Stimulated activated CD8-positive, alpha-beta memory T cell treated with anti-CD3 and anti-CD28 coated beads, Interleukin-15, amount 100 ng/mL, for 1 hour (primary cell): ENCODE results near the gene TCHHL1.

Experiments
- DNase-seq: peaks from one replicate; pipeline ENCODE4 v3.0.0-alpha.2; 2020; ENCODE audit warnings: low read depth

Gene TCHHL1

GRCh38 chr1:152089014-152089674 is at the start of gene TCHHL1:
Gene TCHHL1 (minus strand): TSS chr1:152089064. CDS start chr1:152088143, 921 bp downstream.
- DNase-seq = no peak

GRCh38 chr1:152137215-152137614 is 48.4 kb upstream of the TCHHL1 start:
- DNase-seq = no peak

GRCh38 chr1:152130186-152130585 is 41.3 kb upstream of the TCHHL1 start:
- DNase-seq = no peak

- no peak for DNase-seq
Observed at GRCh38 chr1:152127673-152128072, 38.8 kb upstream of the TCHHL1 start.

DNA sequence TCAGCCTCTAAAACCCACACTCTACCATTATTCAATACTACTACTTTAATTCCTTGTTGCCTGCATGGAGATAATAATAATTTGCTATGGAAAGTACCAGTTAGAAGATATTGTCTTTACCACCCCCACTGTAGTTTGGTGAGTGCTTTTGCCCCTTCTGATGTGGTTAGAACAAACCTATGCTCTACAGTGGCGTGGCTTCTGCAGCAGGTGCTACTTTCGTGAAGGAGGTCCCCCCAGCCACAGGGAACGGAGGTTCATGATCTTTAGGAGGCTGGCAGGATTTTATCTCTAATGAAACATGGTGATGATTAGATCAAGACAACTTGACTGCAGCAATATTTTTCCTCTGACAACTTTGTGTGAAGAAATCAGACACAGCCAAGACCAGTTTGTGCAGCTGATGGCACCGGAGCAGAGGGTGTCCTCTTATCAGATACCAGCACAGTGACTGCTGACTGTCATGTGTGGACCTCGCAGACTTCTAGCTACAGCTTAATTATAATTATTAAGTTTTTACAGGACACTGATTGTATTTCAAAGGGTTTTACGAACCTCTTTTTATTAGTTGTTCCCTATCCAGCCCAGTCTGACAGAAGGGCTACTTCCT is 37.1 kb upstream of the TCHHL1 start:
- no peak for DNase-seq

- no peak for DNase-seq
Observed at GRCh38 chr1:152118915-152119314, 30.1 kb upstream of the TCHHL1 start.

- no peak for DNase-seq
Observed at GRCh38 chr1:152115344-152115743, 26.5 kb upstream of the TCHHL1 start, which contains the start of gene TCHH. Gene TCHH (minus strand): TSS chr1:152115444. CDS start chr1:152114080, 1,364 bp downstream.

DNA sequence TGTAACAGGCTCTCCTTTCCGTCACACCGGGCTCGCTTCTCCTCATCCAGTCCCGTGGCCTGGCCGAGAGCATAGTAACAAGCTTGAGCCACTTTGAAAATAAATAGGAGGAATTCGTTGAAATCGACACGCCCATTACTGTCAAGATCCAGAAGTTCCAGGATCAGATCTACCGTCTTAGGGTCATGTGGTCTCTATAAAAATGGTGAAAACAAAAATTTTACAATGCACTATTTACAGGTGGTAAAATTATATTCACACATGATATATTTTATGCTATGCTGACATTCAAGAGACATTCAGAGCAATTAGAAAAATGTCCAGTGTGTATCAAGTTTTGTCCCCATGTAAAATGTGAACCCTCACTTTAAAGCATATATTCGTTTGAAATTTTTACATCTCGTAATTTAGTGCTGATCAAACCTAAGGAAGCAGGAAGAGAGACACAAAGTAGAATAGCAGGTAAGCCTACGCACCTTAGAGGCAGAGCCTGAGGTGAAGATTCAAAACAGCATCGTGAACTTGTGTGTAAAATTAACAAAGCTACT is 24.1 kb upstream of the TCHHL1 start:
- DNase-seq = no peak

- DNase-seq = no peak
Observed at GRCh38 chr1:152112101-152112884, 23.4 kb upstream of the TCHHL1 start.

- DNase-seq = no peak
Observed at GRCh38 chr1:152111515-152111968, 22.7 kb upstream of the TCHHL1 start.

DNA sequence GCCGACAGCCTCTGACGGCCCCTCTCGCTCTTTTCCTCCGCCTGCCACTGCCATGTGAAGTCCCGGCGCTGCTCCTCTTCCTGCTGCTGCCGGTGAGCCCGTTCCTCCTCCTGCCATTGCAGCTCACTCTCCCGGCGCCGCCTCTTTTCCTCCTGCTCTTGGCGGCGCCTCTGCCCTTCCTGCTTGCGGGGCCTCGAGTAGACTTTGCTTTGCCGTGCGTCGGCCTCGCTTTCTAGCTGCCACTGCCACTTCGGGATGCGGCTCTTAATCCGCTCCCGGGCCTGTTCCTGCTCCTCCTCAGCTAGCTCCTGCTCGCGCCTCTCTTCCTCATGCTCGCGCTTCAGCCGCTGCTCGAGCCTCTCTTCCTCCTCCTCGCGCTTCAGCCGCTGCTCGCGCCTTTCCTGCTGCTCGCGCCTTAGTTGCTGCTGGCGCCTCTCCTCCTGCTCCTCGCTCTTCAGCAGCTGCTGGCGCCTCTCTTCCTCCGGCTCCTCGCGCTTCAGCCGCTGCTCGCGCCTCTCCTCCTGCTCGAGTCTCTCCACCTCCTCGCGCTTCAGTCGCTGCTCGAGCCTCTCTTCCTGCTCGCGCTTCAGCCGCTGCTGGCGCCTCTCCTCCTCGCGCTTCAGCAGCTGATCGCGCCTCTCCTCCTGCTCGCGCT is 22.1 kb upstream of the TCHHL1 start:
- peak; percentile 1 for DNase-seq

- DNase-seq = no peak
Observed at GRCh38 chr1:152110365-152110859, 21.5 kb upstream of the TCHHL1 start.

DNA sequence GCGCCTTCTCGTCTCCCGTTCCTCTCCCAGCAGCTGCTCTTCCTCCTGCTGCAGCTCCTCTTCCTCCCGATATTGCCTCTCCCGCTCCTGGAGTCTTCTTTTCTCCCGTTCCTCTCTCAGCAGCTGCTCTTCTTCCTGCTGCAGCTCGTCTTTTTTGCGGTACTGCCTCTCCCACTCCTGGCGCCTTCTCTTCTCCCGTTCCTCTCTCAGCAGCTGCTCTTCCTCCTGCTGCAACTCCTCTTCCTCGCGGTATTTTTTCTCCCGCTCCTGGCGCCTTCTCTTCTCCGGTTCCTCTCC is 21.1 kb upstream of the TCHHL1 start:
- no peak for DNase-seq

- DNase-seq = no peak
Observed at GRCh38 chr1:152109231-152109997, 20.6 kb upstream of the TCHHL1 start.

- no peak for DNase-seq
Observed at GRCh38 chr1:152108882-152109222, 20.0 kb upstream of the TCHHL1 start.

DNA sequence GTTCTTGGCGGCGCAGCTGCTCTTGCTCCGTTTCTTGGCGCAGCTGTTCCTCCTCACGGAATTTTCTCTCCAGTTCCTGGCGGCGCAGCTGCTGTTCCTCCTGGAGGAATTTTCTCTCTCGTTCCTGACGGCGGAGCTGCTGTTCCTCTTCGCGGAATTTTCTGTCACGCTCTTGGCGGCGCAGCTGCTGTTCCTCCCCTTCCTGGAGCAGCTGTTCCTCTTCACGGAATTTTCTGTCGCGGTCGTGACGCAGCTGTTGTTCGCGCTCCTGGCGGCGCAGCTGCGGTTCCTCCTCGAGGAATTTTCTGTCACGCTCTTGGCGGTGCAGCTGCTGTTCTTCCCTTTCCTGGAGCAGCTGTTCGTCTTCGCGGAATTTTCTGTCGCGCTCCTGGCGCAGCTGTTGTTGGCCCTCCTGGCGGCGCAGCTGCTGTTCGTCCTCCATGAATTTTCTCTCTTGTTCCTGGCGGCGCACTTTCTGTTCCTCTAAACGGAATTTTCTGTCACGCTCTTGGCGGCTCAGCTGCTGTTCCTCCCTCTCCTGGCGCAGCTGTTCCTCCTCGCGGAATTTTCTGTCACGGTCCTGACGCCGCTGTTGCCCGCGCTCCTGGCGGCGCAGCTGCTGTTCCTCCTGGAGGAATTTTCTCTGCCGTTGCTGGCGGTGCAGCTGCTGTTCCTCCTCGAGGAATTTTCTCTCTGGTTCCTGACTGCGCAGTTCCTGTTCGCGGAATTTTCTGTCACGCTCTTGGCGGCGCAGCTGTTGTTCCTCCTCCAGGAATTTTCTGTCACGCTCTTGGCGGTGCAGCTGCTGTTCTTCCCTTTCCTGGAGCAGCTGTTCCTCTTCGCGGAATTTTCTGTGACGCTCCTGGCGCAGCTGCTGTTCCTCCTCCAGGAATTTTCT is 19.4 kb upstream of the TCHHL1 start:
- no peak for DNase-seq

DNA sequence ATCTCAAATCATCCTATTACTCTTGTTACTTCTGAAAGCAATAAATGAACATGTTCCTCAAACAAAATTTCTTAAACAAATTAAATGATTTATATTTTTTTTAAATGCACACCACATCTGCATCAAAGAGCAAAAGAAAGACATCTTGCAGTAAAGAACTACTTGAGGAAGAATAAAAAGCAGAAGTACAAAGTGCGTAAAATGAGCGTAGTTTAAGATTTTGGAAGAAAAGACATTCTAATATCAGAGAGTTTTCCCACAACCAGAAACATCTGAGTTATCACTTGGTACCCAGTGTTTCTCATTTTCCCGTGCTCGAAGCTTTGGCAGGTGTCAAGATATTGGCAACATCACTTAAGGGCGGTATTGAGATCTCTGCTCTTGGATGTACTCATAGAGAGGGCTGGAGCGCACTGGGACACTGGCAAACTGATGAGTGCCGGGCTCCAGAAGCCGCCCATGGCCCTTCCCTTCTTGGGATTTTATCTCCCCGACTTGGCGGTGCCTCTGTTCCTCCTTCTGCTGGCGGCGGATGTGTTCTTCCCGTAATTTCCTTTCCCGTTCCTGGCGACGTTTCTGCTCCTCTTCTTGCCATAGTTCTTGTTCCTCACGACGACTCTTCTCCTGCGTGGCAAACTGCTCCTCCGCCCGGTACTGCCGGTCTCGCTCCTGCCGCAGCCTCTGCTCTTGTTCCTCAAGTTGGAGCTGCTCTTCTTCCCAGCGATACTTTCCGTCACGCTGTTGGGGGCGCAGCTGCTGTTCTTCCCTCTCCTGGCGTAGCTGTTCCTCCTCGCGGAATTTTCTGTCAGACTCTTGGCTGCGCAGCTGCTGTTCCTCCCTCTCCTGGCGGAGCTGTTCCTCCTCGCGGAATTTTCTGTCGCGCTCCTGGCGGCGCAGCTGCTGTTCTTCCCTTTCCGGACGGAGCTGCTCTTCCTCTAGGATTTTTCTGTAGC is 18.4 kb upstream of the TCHHL1 start:
- DNase-seq = no peak

- no peak for DNase-seq
Observed at GRCh38 chr1:152104854-152105253, 16.0 kb upstream of the TCHHL1 start.

DNA sequence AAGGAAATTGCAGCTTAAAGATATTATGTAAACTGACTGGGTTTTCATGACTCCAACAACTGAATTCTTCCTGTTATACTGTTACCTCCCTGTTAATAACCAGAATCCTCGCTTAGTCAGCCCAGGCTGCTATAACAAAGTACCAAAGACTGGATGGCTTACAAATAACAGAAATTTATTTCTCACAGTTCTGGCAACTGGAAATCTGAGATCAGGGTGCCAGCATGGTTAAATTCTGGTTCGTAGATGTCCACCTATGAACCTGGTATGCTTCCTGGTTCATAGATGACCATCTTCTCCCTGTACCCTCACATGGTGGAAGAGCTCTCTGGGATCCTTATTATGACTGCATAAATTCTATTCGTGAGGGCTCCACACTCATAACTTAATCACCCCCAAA is 8.1 kb upstream of the TCHHL1 start:
- no peak for DNase-seq
